Prostate gland (tissue), 2 donors: ENCODE results near the gene IL17RE. TPM values are rescaled to one million over a fixed set of nuclear protein-coding genes. Genes with fewer than 3 reads are reported as not detected.

Experiments
- DNase-seq: peaks from one replicate; pipeline ENCODE4 v3.0.0-alpha.2; 2019; ENCODE audit warnings: low spot score
- H3K27ac ChIP-seq, 2 donors: fragments of 200-600 bp; sonication (generic); 2 replicates each; pipeline ENCODE4 v1.5.1; 2017 to 2019
- H3K27me3 ChIP-seq: fragments of 200-600 bp; sonication (generic); replicated peaks from 2 replicates; pipeline ENCODE4 v1.5.1; 2019; ENCODE audit not compliant: insufficient read depth
- H3K36me3 ChIP-seq, 2 donors: fragments of 200-600 bp; sonication (generic); 1 replicate in 1 of 2; 2 replicates in 1 of 2; pipeline versions ENCODE4 v1.5.1 to v1.8.1; 2017 to 2019
- H3K4me1 ChIP-seq: fragments of 200-600 bp; sonication (generic); replicated peaks from 2 replicates; pipeline ENCODE4 v1.5.1; 2019
- H3K4me3 ChIP-seq, 2 donors: fragments of 200-600 bp; sonication (generic); 2 replicates each; pipeline ENCODE4 v1.5.1; 2017 to 2019
- H3K9me3 ChIP-seq: fragments of 200-600 bp; sonication (generic); 2 replicates; pipeline ENCODE4 v1.5.1; 2017
- POLR2A ChIP-seq: fragments of 450-650 bp; IDR thresholded peaks from one replicate; pipeline ENCODE4 v1.6.1; 2016; ENCODE audit warnings: antibody characterized with exemption, mild to moderate bottlenecking
- POLR2AphosphoS5 ChIP-seq: sonication (generic); formaldehyde crosslinking; IDR thresholded peaks from one replicate; pipeline ENCODE4 v1.6.1; 2017; ENCODE audit warnings: antibody characterized with exemption
- WGBS: methylation state at CpG from one replicate; pipeline ENCODE4 v1.1.5; 2018; 5-methylcytosine and 5-hydroxymethylcytosine counted together
- intact Hi-C: fragments of 100-400 bp; cut with DNase I; formaldehyde crosslinking; loops from one replicate; pipeline ENCODE4 v1.14.2; 2022
- total RNA-seq, 2 donors: library from RNA; depleted of rRNA; stranded (reverse); fragments of >200 nt; gene quantifications; one replicate each; pipeline ENCODE4 v1.1.0, GENCODE V29; 2016
- TF ChIP-seq, protein P1 (sequence below), 4 experiments: fragments of 200-600 bp in 2 of 4; fragments of 450-650 bp in 2 of 4; sonication (generic) in 2 of 4; IDR thresholded peaks; 1 replicate in 3 of 4; 2 replicates in 1 of 4; pipeline ENCODE4 v1.5.1; 2016 to 2019; ENCODE audit warnings: antibody characterized with exemption in 4 of 4, mild to moderate bottlenecking in 2 of 4, moderate library complexity in 2 of 4

The IL17RE gene
- total RNA-seq, 2 donors from 2014 or later: 10.1 to 28.2 TPM

DNA sequence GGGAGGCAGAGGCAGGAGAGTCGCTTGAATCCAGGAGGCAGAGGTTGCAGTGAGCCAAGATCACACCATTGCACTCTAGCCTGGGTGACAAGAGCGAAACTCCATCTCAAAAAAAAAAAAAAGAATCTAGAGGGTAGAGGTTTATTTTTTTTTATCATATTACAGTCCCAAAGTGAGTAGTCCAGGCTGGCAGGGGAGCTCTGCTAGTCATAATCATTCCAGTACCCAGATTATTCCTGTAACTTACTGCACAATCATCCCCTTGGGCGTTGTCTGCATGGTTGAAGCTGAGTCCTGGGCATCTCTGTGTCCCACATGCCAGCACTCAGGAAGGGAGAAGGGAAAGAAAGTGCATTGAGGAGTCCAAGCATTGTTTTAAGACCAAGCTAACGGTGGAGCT lies 39.5 kb downstream of the IL17RE start:
- H3K27me3 ChIP-seq: no peaks in the 10 kb centered on the region
- TF ChIP-seq, protein P1, sequence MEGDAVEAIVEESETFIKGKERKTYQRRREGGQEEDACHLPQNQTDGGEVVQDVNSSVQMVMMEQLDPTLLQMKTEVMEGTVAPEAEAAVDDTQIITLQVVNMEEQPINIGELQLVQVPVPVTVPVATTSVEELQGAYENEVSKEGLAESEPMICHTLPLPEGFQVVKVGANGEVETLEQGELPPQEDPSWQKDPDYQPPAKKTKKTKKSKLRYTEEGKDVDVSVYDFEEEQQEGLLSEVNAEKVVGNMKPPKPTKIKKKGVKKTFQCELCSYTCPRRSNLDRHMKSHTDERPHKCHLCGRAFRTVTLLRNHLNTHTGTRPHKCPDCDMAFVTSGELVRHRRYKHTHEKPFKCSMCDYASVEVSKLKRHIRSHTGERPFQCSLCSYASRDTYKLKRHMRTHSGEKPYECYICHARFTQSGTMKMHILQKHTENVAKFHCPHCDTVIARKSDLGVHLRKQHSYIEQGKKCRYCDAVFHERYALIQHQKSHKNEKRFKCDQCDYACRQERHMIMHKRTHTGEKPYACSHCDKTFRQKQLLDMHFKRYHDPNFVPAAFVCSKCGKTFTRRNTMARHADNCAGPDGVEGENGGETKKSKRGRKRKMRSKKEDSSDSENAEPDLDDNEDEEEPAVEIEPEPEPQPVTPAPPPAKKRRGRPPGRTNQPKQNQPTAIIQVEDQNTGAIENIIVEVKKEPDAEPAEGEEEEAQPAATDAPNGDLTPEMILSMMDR (IDR thresholded peaks at IDR 0.05): no peak
- TF ChIP-seq POLR2A: no peak
- TF ChIP-seq POLR2AphosphoS5: no peak
- H3K9me3 ChIP-seq: no peaks in the 10 kb centered on the region
- 80% methylated on average over 4 of the region's 4 CpGs for WGBS
- H3K4me1 ChIP-seq: no peaks in the 10 kb centered on the region
- peak overlapping the region in 1 of 2 donors; percentile 46 for H3K27ac ChIP-seq
- H3K4me3 ChIP-seq: no peak overlapping the region
- intact Hi-C loops: loop anchor here (10.0 kb wide), 2 partner anchors 173 to 283 kb away; partner anchors contain the start of gene BRK1
- no peaks in the 10 kb centered on the region for H3K36me3 ChIP-seq
- no peak for DNase-seq

DNA sequence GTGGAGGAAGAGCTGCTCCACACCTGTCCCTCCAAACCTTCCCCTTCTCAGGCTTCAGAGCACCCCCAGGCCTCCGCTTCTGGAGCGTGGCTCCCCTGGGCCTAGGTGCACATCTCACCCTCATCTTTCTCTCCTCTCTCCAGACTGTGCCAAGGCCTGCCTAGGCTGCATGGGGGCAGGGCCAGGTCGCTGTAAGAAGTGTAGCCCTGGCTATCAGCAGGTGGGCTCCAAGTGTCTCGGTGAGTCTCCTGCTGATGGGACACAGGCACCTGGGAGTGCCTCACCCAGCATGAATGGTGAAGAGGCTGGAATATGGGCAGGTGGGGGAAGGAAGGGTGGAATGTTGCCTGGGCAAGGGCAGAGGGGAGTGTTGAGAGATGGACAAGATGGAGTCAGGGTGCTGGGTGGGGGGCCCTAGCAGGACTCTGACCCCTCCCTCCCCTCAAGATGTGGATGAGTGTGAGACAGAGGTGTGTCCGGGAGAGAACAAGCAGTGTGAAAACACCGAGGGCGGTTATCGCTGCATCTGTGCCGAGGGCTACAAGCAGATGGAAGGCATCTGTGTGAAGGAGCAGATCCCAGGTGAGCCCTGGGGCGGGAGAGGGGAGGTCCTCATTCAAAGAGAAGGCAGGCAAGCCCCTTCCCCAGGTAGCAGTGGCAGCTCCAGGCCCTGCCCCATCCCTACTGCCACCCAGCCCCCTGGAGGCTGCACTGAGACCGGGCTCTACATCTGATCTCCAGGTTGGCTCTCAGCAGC lies 40.5 kb downstream of the IL17RE start:
- intact Hi-C loops: loop anchor here (10.0 kb wide), 2 partner anchors 172 to 282 kb away; partner anchors contain the start of gene BRK1
- H3K4me1 ChIP-seq: no peaks in the 10 kb centered on the region
- H3K36me3 ChIP-seq: no peaks in the 10 kb centered on the region
- H3K4me3 ChIP-seq: no peak overlapping the region
- no peaks in the 10 kb centered on the region for H3K9me3 ChIP-seq
- DNase-seq: no peak
- WGBS: 77% methylated on average over 11 of the region's 11 CpGs
- no peaks in the 10 kb centered on the region for H3K27me3 ChIP-seq
- H3K27ac ChIP-seq: peak overlapping the region in 1 of 2 donors; percentile 46
- TF ChIP-seq POLR2A (no peak), POLR2AphosphoS5 (no peak)
- TF ChIP-seq, protein P1 (IDR thresholded peaks at IDR 0.05): no peak

- Histone ChIP-seq H3K36me3 (no peaks in the 10 kb centered on the region), H3K27me3 (no peaks in the 10 kb centered on the region), H3K9me3 (no peaks in the 10 kb centered on the region), H3K4me3 (no peak overlapping the region), H3K27ac (no peak overlapping the region), H3K4me1 (no peaks in the 10 kb centered on the region)
- WGBS: 91% methylated on average over 11 of the region's 11 CpGs
- TF ChIP-seq POLR2AphosphoS5 (no peak), POLR2A (no peak)
- TF ChIP-seq, protein P1 (IDR thresholded peaks at IDR 0.05): no peak
- DNase-seq: no peak
- intact Hi-C loops: loop anchor here (10.0 kb wide), 2 partner anchors 171 to 281 kb away; partner anchors contain the start of gene BRK1
These were observed 41.6 kb downstream of the IL17RE start for GRCh38 chr3:9944271-9944670.

GRCh38 chr3:9945358-9945757 lies 42.7 kb downstream of the IL17RE start:
- WGBS: 74% methylated on average over 10 of the region's 10 CpGs
- no peak for DNase-seq
- Histone ChIP-seq H3K4me1 (no peaks in the 10 kb centered on the region), H3K27me3 (no peaks in the 10 kb centered on the region), H3K36me3 (no peaks in the 10 kb centered on the region), H3K27ac (no peak overlapping the region), H3K4me3 (no peak overlapping the region), H3K9me3 (no peaks in the 10 kb centered on the region)
- intact Hi-C loops: loop anchor here (10.0 kb wide), 2 partner anchors 169 to 279 kb away; partner anchors contain the start of gene BRK1
- TF ChIP-seq POLR2A (no peak), POLR2AphosphoS5 (no peak)
- TF ChIP-seq, protein P1 (IDR thresholded peaks at IDR 0.05): no peak
